Gastrocnemius medialis (tissue), 4 donors: ENCODE measurements around the gene QPRT. TPM values are rescaled to one million over a fixed set of nuclear protein-coding genes. Genes with fewer than 3 reads are reported as not detected.

Experiments
- ATAC-seq, 2 donors: fragments of 150-250 bp; one replicate each; pipeline ENCODE4 v1.9.1; 2016
- DNase-seq, 2 donors: peaks; one replicate each; pipeline ENCODE4 v3.0.0-alpha.2; 2019
- H3K27ac ChIP-seq, 4 donors: fragments of 200-600 bp; sonication (generic); 1 replicate in 1 of 4; 2 replicates in 3 of 4; pipeline ENCODE4 v1.5.1; 2016 to 2018; ENCODE audit warnings: mild to moderate bottlenecking in 2 of 4, moderate library complexity in 1 of 4
- H3K27me3 ChIP-seq, 3 donors: fragments of 200-600 bp; sonication (generic) in 2 of 3; 1 replicate in 1 of 3; 2 replicates in 2 of 3; pipeline versions ENCODE4 v1.5.1 to v1.6.0; 2016 to 2019; ENCODE audit warnings: mild to moderate bottlenecking in 1 of 3, moderate library complexity in 1 of 3
- H3K36me3 ChIP-seq, 2 donors: fragments of 200-600 bp; sonication (generic) in 1 of 2; one replicate each; pipeline ENCODE4 v1.5.1; 2017 to 2018
- H3K4me1 ChIP-seq, 2 donors: fragments of 200-600 bp; sonication (generic) in 1 of 2; one replicate each; pipeline ENCODE4 v1.5.1; 2016 to 2017; ENCODE audit warnings: mild to moderate bottlenecking in 2 of 2
- H3K4me3 ChIP-seq, 4 donors: fragments of 200-600 bp; sonication (generic) in 3 of 4; 1 replicate in 1 of 4; 2 replicates in 3 of 4; pipeline ENCODE4 v1.5.1; 2016 to 2019; ENCODE audit warnings: mild to moderate bottlenecking in 2 of 4
- H3K9me3 ChIP-seq, 3 donors: fragments of 200-600 bp; sonication (generic) in 2 of 3; 1 replicate in 1 of 3; 2 replicates in 2 of 3; pipeline ENCODE4 v1.5.1; 2016 to 2019
- POLR2A ChIP-seq, 2 donors: fragments of 450-650 bp; IDR thresholded peaks; one replicate each; pipeline ENCODE4 v1.6.1; 2017; ENCODE audit warnings: antibody characterized with exemption in 2 of 2, mild to moderate bottlenecking in 2 of 2, moderate library complexity in 2 of 2
- in situ Hi-C, 4 donors: fragments of 200-750 bp; cut with MboI; loops; one replicate each; pipeline versions ENCODE4 v1.15.0 to v1.8.0; 2017; ENCODE audit warnings: low sequenced_read_pairs in 4 of 4
- intact Hi-C: fragments of 100-400 bp; cut with DNase I; formaldehyde crosslinking; loops from one replicate; pipeline ENCODE4 v1.15.1; 2023; ENCODE audit warnings: low total_unique reads
- total RNA-seq, 4 donors: library from RNA; depleted of rRNA; stranded (reverse); fragments of >200 nt; gene quantifications; one replicate each; pipeline versions ENCODE4 v1.1.0 to v1.2.3, GENCODE V29; 2016
- TF ChIP-seq, protein P1 (sequence below), 5 experiments: fragments of 450-650 bp in 3 of 5; fragments of 200-600 bp in 2 of 5; sonication (generic) in 2 of 5; IDR thresholded peaks in 4 of 5; conservative IDR thresholded peaks in 1 of 5; 1 replicate in 4 of 5; 2 replicates in 1 of 5; pipeline ENCODE4 v1.5.1; 2016 to 2019; ENCODE audit warnings: antibody characterized with exemption in 5 of 5, mild to moderate bottlenecking in 3 of 5, moderate library complexity in 3 of 5

Gene QPRT
- total RNA-seq, 4 donors from 2014 or later: 0.78 to 2.5 (median 1.5) TPM

DNA sequence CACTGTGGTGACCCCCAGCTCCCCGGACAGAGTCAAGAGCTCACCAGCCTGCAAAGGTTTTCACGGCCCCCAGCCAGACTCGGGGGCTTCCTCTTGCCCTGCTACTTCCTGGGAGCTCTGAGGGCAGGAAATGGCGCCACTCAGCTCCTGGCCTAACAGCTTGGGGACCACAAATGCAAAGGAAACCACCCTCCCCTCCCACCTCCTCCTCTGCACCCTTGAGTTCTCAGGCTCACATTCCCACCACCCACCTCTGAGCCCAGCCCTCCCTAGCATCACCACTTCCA, 16.3 kb upstream of the QPRT start:
- H3K27ac ChIP-seq: no peak overlapping the region
- no peaks in the 10 kb centered on the region for H3K36me3 ChIP-seq
- in situ Hi-C loops: no loop called here
- no peak overlapping the region for H3K4me3 ChIP-seq
- TF ChIP-seq, protein P1, sequence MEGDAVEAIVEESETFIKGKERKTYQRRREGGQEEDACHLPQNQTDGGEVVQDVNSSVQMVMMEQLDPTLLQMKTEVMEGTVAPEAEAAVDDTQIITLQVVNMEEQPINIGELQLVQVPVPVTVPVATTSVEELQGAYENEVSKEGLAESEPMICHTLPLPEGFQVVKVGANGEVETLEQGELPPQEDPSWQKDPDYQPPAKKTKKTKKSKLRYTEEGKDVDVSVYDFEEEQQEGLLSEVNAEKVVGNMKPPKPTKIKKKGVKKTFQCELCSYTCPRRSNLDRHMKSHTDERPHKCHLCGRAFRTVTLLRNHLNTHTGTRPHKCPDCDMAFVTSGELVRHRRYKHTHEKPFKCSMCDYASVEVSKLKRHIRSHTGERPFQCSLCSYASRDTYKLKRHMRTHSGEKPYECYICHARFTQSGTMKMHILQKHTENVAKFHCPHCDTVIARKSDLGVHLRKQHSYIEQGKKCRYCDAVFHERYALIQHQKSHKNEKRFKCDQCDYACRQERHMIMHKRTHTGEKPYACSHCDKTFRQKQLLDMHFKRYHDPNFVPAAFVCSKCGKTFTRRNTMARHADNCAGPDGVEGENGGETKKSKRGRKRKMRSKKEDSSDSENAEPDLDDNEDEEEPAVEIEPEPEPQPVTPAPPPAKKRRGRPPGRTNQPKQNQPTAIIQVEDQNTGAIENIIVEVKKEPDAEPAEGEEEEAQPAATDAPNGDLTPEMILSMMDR (IDR thresholded peaks at IDR 0.05 in 4 of 5, conservative IDR thresholded peaks at IDR 0.05 in 1 of 5): no peak
- TF ChIP-seq POLR2A (IDR thresholded peaks at IDR 0.05): no peak
- H3K4me1 ChIP-seq: no peaks in the 10 kb centered on the region
- DNase-seq (no peak), ATAC-seq (no peak)
- no peaks in the 10 kb centered on the region for H3K27me3 ChIP-seq
- intact Hi-C loops: no loop called here
- H3K9me3 ChIP-seq: no peaks in the 10 kb centered on the region

DNA sequence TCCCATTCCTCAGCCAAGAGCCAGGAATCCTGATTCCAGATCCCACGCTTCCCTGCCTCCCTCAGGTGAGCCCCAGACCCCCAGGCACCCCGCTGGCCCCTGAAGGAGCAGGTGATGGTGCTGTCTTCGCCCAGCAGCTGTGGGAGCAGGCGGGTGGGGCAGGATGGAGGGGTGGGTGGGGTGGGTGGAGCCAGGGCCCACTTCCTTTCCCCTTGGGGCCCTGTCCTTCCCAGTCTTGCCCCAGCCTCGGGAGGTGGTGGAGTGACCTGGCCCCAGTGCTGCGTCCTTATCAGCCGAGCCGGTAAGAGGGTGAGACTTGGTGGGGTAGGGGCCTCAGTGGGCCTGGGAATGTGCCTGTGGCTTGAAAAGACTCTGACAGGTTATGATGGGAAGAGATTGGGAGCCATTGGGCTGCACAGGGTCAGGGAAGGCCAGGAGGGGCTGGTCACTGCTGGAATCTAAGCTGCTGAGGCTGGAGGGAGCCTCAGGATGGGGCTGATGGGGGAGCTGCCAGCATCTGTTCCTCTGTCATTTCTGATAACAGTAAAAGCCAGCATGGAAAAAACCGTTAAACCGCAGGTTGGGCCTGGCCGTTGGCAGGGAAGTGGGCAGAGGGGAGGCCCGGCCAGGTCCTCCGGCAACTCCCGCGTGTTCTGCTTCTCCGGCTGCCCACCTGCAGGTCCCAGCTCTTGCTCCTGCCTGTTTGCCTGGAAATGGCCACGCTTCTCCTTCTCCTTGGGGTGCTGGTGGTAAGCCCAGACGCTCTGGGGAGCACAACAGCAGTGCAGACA, 15.8 kb upstream of the QPRT start, which contains the start of gene SPN:
TSS of gene SPN (plus strand) at position 232 of the 791 bp plus-strand sequence. CDS start at position 714, 482 bp downstream.
- TF ChIP-seq, protein P1 (IDR thresholded peaks at IDR 0.05 in 4 of 5, conservative IDR thresholded peaks at IDR 0.05 in 1 of 5): no peak
- no peak for TF ChIP-seq POLR2A (IDR thresholded peaks at IDR 0.05)
- Histone ChIP-seq H3K36me3 (no peaks in the 10 kb centered on the region), H3K27ac (no peak within 1 kb of the TSS), H3K4me1 (no peaks in the 10 kb centered on the region), H3K27me3 (no peaks in the 10 kb centered on the region), H3K9me3 (no peaks in the 10 kb centered on the region), H3K4me3 (no peak within 1 kb of the TSS)
- DNase-seq: no peak
- in situ Hi-C loops: no loop called here
- intact Hi-C loops: no loop called here
- ATAC-seq: no peak

DNA sequence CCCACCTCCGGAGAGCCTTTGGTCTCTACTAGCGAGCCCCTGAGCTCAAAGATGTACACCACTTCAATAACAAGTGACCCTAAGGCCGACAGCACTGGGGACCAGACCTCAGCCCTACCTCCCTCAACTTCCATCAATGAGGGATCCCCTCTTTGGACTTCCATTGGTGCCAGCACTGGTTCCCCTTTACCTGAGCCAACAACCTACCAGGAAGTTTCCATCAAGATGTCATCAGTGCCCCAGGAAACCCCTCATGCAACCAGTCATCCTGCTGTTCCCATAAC, 15.2 kb upstream of the QPRT start:
- Histone ChIP-seq H3K4me1 (no peaks in the 10 kb centered on the region), H3K4me3 (no peak overlapping the region), H3K9me3 (no peaks in the 10 kb centered on the region), H3K27me3 (no peaks in the 10 kb centered on the region), H3K27ac (no peak overlapping the region), H3K36me3 (no peaks in the 10 kb centered on the region)
- TF ChIP-seq POLR2A (IDR thresholded peaks at IDR 0.05): no peak
- TF ChIP-seq, protein P1 (IDR thresholded peaks at IDR 0.05 in 4 of 5, conservative IDR thresholded peaks at IDR 0.05 in 1 of 5): no peak
- in situ Hi-C loops (no loop called here), intact Hi-C loops (no loop called here)
- ATAC-seq (no peak), DNase-seq (no peak)

- no peaks in the 10 kb centered on the region for H3K4me1 ChIP-seq
- intact Hi-C loops (no loop called here), in situ Hi-C loops (no loop called here)
- DNase-seq (no peak), ATAC-seq (no peak)
- H3K27ac ChIP-seq: no peak overlapping the region
- no peak overlapping the region for H3K4me3 ChIP-seq
- H3K36me3 ChIP-seq: no peaks in the 10 kb centered on the region
- no peak for TF ChIP-seq POLR2A (IDR thresholded peaks at IDR 0.05)
- TF ChIP-seq, protein P1 (IDR thresholded peaks at IDR 0.05 in 4 of 5, conservative IDR thresholded peaks at IDR 0.05 in 1 of 5): no peak
- no peaks in the 10 kb centered on the region for H3K27me3 ChIP-seq
- no peaks in the 10 kb centered on the region for H3K9me3 ChIP-seq
These were observed 14.7 kb upstream of the QPRT start for GRCh38 chr16:29664091-29664921.
